Measurements from ENCODE around the gene PCMT1. TPM values are rescaled to one million over a fixed set of nuclear protein-coding genes. Genes with fewer than 3 reads are reported as not detected.

PCMT1 gene
- total and polyA plus RNA-seq, 10 of the 15 experiments (the other 5 are each of a cell fraction or from before 2014, with no cell fraction given), result 48.5 to 126 (median 81.2) TPM

DNA sequence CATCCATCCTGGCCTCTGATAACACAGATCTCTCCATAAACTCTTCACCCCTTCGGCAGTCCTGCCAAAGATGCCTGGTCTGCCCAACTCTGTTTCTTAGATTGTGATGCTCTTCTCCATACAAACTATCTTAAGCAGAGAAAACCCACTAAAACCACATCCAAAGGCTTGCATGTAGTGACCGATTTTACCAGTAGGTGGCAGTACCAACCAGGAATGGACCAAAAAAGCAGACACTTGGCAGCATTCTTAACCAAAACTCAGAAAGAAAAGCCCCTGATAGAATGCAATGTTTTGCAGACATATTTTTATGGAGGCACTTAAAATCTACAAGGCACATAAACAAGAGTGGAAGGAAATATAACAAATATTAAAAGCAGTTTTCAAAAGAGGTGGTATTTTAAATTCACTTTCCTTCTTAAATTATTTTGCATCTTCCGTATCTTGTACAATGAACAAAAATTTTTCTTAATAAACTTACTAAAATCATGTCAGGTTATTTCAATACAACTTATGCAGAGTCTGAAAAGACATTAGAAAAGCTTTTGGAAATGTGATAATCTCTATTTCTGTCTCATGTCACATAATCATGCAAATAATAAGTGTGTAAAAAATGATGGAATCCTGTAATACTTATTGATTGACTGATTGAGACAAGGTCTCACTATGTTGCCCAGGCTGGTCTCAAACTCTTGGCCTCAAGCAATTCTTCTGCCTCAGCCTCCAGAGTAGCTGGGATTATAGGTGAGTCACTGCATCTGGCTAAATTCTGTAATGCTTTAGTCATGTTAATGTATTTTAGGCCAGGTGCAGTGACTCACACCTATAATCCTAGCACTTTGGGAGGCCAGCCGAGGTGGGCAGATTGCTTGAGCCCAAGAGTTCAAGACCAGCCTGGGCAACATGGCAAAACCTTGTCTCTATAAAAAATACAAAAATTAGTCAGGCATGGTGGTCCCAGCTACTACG lies 85.3 kb downstream of the PCMT1 start:
- Histone ChIP-seq H3K4me2 (ENCODE audit: control insufficient read depth, insufficient read depth) (no peak overlapping the region), H3K79me2 (ENCODE audit: control insufficient read depth, insufficient read depth, low read length) (no peaks in the 10 kb centered on the region), H2AFZ (ENCODE audit: control insufficient read depth, low read depth, low read length) (no peak overlapping the region), H3K27ac (ENCODE audit: control insufficient read depth, insufficient read depth) (no peak overlapping the region), H3K36me3 (ENCODE audit: control insufficient read depth in 2 of 2, insufficient read depth in 2 of 2, low read length in 1 of 2) (no peaks in the 10 kb centered on the region), H3K9me3 (replicated peaks; ENCODE audit: control insufficient read depth, insufficient read depth, low read length) (no peaks in the 10 kb centered on the region), H3K27me3 (replicated peaks in 1 of 2; ENCODE audit: control insufficient read depth in 2 of 2, insufficient read depth in 2 of 2, low read length in 1 of 2) (no peaks in the 10 kb centered on the region; a peak in 1 of 4 replicates), H3K9ac (ENCODE audit: control insufficient read depth, insufficient read depth, low read length) (no peak overlapping the region), H4K20me1 (ENCODE audit: control insufficient read depth, insufficient read depth) (no peaks in the 10 kb centered on the region), H3K4me1 (ENCODE audit: control insufficient read depth, insufficient read depth, low read length) (no peaks in the 10 kb centered on the region), H3K4me3 (no peak overlapping the region)
- ATAC-seq, result peak; percentile 73
- TF ChIP-seq RUNX3 (IDR thresholded peaks at IDR 0.05; ENCODE audit: low read length), result peak; percentile 85
- TF ChIP-seq RBBP5 (conservative IDR thresholded peaks at IDR 0.05), result no peak
- no peak for TF ChIP-seq SMAD1 (IDR thresholded peaks at IDR 0.05; ENCODE audit: low read depth, partially characterized antibody)
- TF ChIP-seq CTCF (IDR thresholded peaks at IDR 0.05 in 2 of 3, conservative IDR thresholded peaks at IDR 0.05 in 1 of 3; ENCODE audit: control insufficient read depth in 2 of 3, extremely low read depth in 1 of 3, insufficient read depth in 1 of 3, low read depth in 3 of 3, low read length in 3 of 3), result peak; percentile 80 to 89 (median 81)
- TF ChIP-seq NRF1 (conservative IDR thresholded peaks at IDR 0.05; ENCODE audit: low read depth, low read length), result no peak
- peak; percentile 69; the same call in 1 of the 2 replicates for TF ChIP-seq SMC3 (IDR thresholded peaks at IDR 0.05; ENCODE audit: borderline replicate concordance, low read length)
- 0 out of 2 replicates have a peak, but pooled peaks have one; percentile 36 for TF ChIP-seq CBFB (IDR thresholded peaks at IDR 0.05; ENCODE audit: low read depth)
- TF ChIP-seq RAD21 (IDR thresholded peaks at IDR 0.05; ENCODE audit: insufficient read depth, low read depth, low read length), result peak; percentile 83
- 0 out of 2 replicates have a peak, but pooled peaks have one; percentile 25 for TF ChIP-seq TCF7 (IDR thresholded peaks at IDR 0.05; ENCODE audit: borderline replicate concordance)
- TF ChIP-seq ZNF24 (IDR thresholded peaks at IDR 0.05), result peak; percentile 32; the same call in 1 of the 2 replicates
- TF ChIP-seq, protein P1, sequence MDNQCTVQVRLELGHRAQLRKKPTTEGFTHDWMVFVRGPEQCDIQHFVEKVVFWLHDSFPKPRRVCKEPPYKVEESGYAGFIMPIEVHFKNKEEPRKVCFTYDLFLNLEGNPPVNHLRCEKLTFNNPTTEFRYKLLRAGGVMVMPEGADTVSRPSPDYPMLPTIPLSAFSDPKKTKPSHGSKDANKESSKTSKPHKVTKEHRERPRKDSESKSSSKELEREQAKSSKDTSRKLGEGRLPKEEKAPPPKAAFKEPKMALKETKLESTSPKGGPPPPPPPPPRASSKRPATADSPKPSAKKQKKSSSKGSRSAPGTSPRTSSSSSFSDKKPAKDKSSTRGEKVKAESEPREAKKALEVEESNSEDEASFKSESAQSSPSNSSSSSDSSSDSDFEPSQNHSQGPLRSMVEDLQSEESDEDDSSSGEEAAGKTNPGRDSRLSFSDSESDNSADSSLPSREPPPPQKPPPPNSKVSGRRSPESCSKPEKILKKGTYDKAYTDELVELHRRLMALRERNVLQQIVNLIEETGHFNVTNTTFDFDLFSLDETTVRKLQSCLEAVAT (IDR thresholded peaks at IDR 0.05), result no peak
- CTCF ChIA-PET, result interaction anchor here (0.7 to 3.8 kb wide), 14 partner anchors 8 to 130 kb away, joined by 3 to 18 read pairs (median 5); partner anchors contain the start of gene LATS1
- POLR2A ChIA-PET, result no interaction called here
- intact Hi-C loops (cut with micrococcal nuclease; ENCODE audit: unreplicated experiment), result loop anchor here (1.0 to 5.0 kb wide), 4 partner anchors 31 to 183 kb away; no protein-coding TSS in a partner anchor
- FAIRE-seq, result peak; percentile 93
- RAD21 ChIA-PET (ENCODE audit: unreplicated experiment), result no interaction called here
- in situ Hi-C loops (cut with MboI), result loop anchor here (5.0 kb wide), 1 partner anchor 93 kb away; no protein-coding TSS in a partner anchor
- WGBS (ENCODE audit: insufficient coverage, insufficient replicate concordance, low lambda C conversion rate, missing lambda C conversion rate), result 25% methylated on average over 4 of the region's 5 CpGs
- no TSS peak for BruUV-seq (replicated peaks)
- SMC1A ChIA-PET (ENCODE audit: uncharacterized antibody, unreplicated experiment), result interaction anchor here (0.6 to 1.1 kb wide), 3 partner anchors 31 to 35 kb away, joined by 3 read pairs; no protein-coding TSS in a partner anchor
- DNase-seq (ENCODE audit: low read depth, low spot score), result no peak
